Naive thymus-derived CD4-positive, alpha-beta T cell (primary cell): Measurements from ENCODE around the gene TTC23L. TPM values are rescaled to one million over a fixed set of nuclear protein-coding genes. Genes with fewer than 3 reads are reported as not detected.
A peak's percentile ranks its signal among the peaks of the same experiment; 100 is the strongest.

ENCODE experiments used
- ATAC-seq: fragments of 150-1000 bp; cut with Tn5 transposase; 2 replicates; pipeline ENCODE4 v1.10.0; 2021; ENCODE audit warnings: mild to moderate bottlenecking, moderate library complexity
- CTCF ChIA-PET: fragments of 350-600 bp; sonication (Branson Sonifier 250); formaldehyde crosslinking; loops from one replicate; lab custom pipeline; 2021; ENCODE audit warnings: antibody characterized with exemption; lab: Charles Lee
- POLR2A ChIA-PET: fragments of 350-600 bp; sonication (Branson Sonifier 250); formaldehyde crosslinking; loops from one replicate; lab custom pipeline; 2021; ENCODE audit warnings: antibody characterized with exemption, inconsistent platforms; lab: Charles Lee
- DNase-seq, 9 donors: peaks; one replicate each; pipeline versions ENCODE4 v3.0.0 to v3.0.0-alpha.2; 2020 to 2022; ENCODE audit warnings: mixed read lengths in 1 of 9
- H3K27ac ChIP-seq: one replicate; pipeline ENCODE4 v1.7.0; 2013; ENCODE audit warnings: mild to moderate bottlenecking, low read depth, low read length, moderate library complexity
- H3K27me3 ChIP-seq, 2 donors: one replicate each; pipeline ENCODE4 v1.7.0; 2013; ENCODE audit warnings: low read length in 2 of 2, mild to moderate bottlenecking in 2 of 2, moderate library complexity in 2 of 2; ENCODE audit not compliant: control insufficient read depth in 2 of 2, insufficient read depth in 2 of 2
- H3K36me3 ChIP-seq, 3 experiments: 1 replicate in 2 of 3; 2 replicates in 1 of 3; pipeline ENCODE4 v1.7.0; 2013; ENCODE audit warnings: low read length in 3 of 3, mild to moderate bottlenecking in 3 of 3, moderate library complexity in 1 of 3; ENCODE audit not compliant: insufficient read depth in 3 of 3, control insufficient read depth in 2 of 3
- H3K4me1 ChIP-seq, 2 donors: one replicate each; pipeline ENCODE4 v1.7.0; 2013; ENCODE audit warnings: low read length in 2 of 2, mild to moderate bottlenecking in 2 of 2, moderate library complexity in 1 of 2; ENCODE audit not compliant: control insufficient read depth in 2 of 2, insufficient read depth in 2 of 2
- H3K4me3 ChIP-seq: 2 replicates; pipeline ENCODE4 v1.7.0; 2013; ENCODE audit warnings: mild to moderate bottlenecking, low read length
- H3K9me3 ChIP-seq, 3 experiments: 1 replicate in 2 of 3; 2 replicates in 1 of 3; pipeline ENCODE4 v1.7.0; 2013; ENCODE audit warnings: low read length in 3 of 3; ENCODE audit not compliant: control insufficient read depth in 2 of 3
- H3K27ac Mint-ChIP-seq, 9 donors: one replicate each; pipeline ENCODE4 v1.8.0; 2020 to 2022; ENCODE audit warnings: mixed read lengths in 9 of 9, mild to moderate bottlenecking in 8 of 9, moderate library complexity in 5 of 9, inconsistent platforms in 2 of 9
- H3K27me3 Mint-ChIP-seq, 5 donors: one replicate each; pipeline ENCODE4 v1.8.0; 2021 to 2022; ENCODE audit warnings: mixed read lengths in 5 of 5, mild to moderate bottlenecking in 1 of 5
- H3K36me3 Mint-ChIP-seq, 5 donors: one replicate each; pipeline ENCODE4 v1.8.0; 2020 to 2022; ENCODE audit warnings: mixed read lengths in 5 of 5, mild to moderate bottlenecking in 3 of 5, inconsistent platforms in 1 of 5
- H3K4me1 Mint-ChIP-seq, 7 donors: one replicate each; pipeline ENCODE4 v1.8.0; 2020 to 2022; ENCODE audit warnings: mixed read lengths in 7 of 7, mild to moderate bottlenecking in 3 of 7, inconsistent platforms in 1 of 7
- H3K4me3 Mint-ChIP-seq, 10 donors: one replicate each; pipeline ENCODE4 v1.8.0; 2020 to 2022; ENCODE audit warnings: mild to moderate bottlenecking in 10 of 10, mixed read lengths in 10 of 10, moderate library complexity in 6 of 10, inconsistent platforms in 2 of 10
- H3K9me3 Mint-ChIP-seq, 11 donors: one replicate each; pipeline ENCODE4 v1.8.0; 2020 to 2022; ENCODE audit warnings: mixed read lengths in 11 of 11, mild to moderate bottlenecking in 4 of 11, inconsistent platforms in 1 of 11, moderate library complexity in 1 of 11
- intact Hi-C, 2 donors: fragments of 100-400 bp; cut with micrococcal nuclease; formaldehyde crosslinking; loops; one replicate each; pipeline ENCODE4 v1.15.1; 2023
- polyA plus RNA-seq, 2 donors: library from polyadenylated mRNA; unstranded; fragments of 300-500 nt; fragmentation: Illumina TruSeq; gene quantifications; one replicate each; pipeline ENCODE4 v1.2.3, GENCODE V29; 2021
- total RNA-seq, 6 experiments: library from RNA in 5 of 6; stranded (reverse) in 5 of 6; gene quantifications; 1 replicate in 5 of 6; 2 replicates in 1 of 6; pipeline ENCODE4 v1.2.3 and lab custom pipeline; 2021 to 2026

Gene TTC23L
- total and polyA plus RNA-seq, 7 experiments from 2014 or later, result 0.57 to 1.9 (median 1.00) TPM; not detected in 4

DNA sequence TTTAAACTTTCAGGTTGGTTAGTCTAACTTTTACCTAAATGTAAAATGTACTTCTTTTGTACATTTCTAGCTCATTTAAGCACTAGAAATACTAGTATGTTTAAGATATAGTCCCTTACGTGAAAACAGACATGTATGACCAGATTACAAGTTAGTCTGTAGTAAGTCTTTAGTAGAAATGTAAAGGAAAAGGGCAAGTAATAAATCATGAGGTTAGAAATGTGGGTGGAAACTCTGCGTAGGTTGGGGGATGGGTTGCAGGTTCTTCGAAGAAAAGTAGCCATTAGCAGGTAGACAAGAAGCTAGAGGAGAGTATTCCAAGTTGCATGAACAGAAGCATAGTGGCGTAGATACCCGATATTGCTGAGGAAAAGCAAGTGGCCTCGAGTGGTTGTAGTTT, 53.5 kb downstream of the TTC23L start:
- DNase-seq, result no peak
- Mint-ChIP-seq H3K36me3 (peaks cover 0 to 12% (median 0%) of the 10 kb centered on the region in 5 donors), H3K27ac (no peak overlapping the region), H3K4me3 (no peak overlapping the region), H3K9me3 (no peaks in the 10 kb centered on the region), H3K4me1 (no peaks in the 10 kb centered on the region), H3K27me3 (no peaks in the 10 kb centered on the region)
- CTCF ChIA-PET, result interaction anchor here (1.8 kb wide), 1 partner anchor 369 kb away, joined by 9 read pairs; no protein-coding TSS in a partner anchor
- POLR2A ChIA-PET, result no interaction called here
- Histone ChIP-seq H3K27ac (no peak overlapping the region), H3K27me3 (no peaks in the 10 kb centered on the region), H3K4me3 (no peak overlapping the region), H3K36me3 (no peaks in the 10 kb centered on the region), H3K4me1 (no peaks in the 10 kb centered on the region), H3K9me3 (no peaks in the 10 kb centered on the region)
- intact Hi-C loops, result loop anchor here (10.0 kb wide), 1 partner anchor 238 kb away; the partner anchor contains the start of gene RAI14 (in 2 of the 2)
- no peak for ATAC-seq

DNA sequence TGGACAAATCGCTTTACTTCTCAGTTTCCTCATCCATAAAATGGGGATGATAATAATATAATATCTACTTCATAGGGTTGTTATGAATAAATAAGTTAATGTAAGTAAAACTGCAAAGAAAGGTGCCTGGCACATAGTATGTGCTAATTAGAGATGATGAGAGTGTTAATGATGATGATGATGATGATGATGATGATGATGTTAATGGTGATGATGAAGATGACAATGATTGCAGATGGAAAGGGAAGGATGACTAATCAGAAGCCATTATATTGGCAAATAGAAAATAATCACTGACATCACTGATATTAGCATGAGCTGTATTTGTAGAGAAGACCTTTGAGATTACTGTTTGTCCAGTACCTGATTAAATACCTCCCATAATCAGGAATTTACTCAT, 55.8 kb downstream of the TTC23L start:
- intact Hi-C loops, result loop anchor here (5.0 to 10.0 kb wide), 2 partner anchors 57 to 240 kb away; partner anchors contain the start of genes RAI14 (in 2 of the 2) and TTC23L (in 1 of the 2)
- Histone ChIP-seq H3K4me3 (no peak overlapping the region), H3K4me1 (no peaks in the 10 kb centered on the region), H3K27me3 (no peaks in the 10 kb centered on the region), H3K27ac (no peak overlapping the region), H3K9me3 (no peaks in the 10 kb centered on the region), H3K36me3 (peaks cover 0 to 3% (median 0%) of the 10 kb centered on the region in 3 experiments)
- Mint-ChIP-seq H3K4me3 (no peak overlapping the region), H3K4me1 (no peaks in the 10 kb centered on the region), H3K27ac (peak overlapping the region in 1 of 9 donors; percentile 27), H3K36me3 (peaks cover 0 to 12% (median 0%) of the 10 kb centered on the region in 5 donors), H3K27me3 (no peaks in the 10 kb centered on the region), H3K9me3 (no peaks in the 10 kb centered on the region)
- no peak for DNase-seq
- POLR2A ChIA-PET, result no interaction called here
- ATAC-seq, result no peak
- CTCF ChIA-PET, result no interaction called here

DNA sequence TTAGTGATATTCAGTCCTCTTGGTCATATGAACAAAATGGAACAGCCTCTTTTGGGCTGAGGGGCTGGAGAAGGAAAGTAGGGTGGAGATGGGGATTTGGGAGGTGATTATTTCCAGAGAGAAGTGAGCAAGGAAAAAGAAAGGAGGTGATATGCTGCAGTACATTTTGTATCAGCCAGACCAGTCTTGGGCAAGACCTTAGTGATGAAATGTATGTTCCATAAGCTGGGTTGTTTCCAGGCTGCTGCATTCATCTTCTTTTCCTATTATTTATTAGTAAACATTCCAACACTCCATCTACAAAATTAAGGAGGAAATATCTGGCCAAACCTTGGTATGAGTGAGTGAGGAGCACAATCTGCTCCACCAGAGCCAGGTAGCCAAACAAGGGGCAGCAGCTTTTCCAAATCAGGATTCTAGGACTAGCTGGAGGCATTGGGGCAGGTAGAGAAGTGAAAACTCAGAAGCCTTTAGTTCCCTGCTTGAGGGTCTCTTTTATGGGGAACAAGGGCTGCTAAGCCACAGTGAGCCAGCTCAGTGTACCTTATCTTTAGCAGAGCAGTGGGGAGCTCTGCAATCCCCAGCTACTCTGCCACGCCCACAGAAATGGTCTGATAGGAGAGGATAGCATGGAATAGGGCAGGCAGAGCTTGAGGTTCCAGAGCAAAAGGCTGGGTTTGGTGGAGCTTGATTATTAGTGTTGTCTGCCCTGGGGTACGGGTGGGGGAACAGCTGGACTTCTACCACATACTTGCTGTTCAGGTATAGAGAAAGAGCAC, 56.9 kb downstream of the TTC23L start:
- CTCF ChIA-PET, result interaction anchor here (0.6 to 3.3 kb wide), 7 partner anchors 10 to 410 kb away, joined by 3 to 11 read pairs (median 4); no protein-coding TSS in a partner anchor
- H3K9me3 ChIP-seq, result no peaks in the 10 kb centered on the region
- Mint-ChIP-seq H3K4me1 (no peaks in the 10 kb centered on the region), H3K27me3 (no peaks in the 10 kb centered on the region), H3K27ac (no peak overlapping the region), H3K36me3 (peaks cover 0 to 12% (median 0%) of the 10 kb centered on the region in 5 donors), H3K9me3 (no peaks in the 10 kb centered on the region), H3K4me3 (no peak overlapping the region)
- POLR2A ChIA-PET, result no interaction called here
- no peak overlapping the region for H3K27ac ChIP-seq
- intact Hi-C loops, result loop anchor here (5.0 to 10.0 kb wide), 2 partner anchors 59 to 241 kb away; partner anchors contain the start of genes RAI14 (in 2 of the 2) and TTC23L (in 1 of the 2)
- no peaks in the 10 kb centered on the region for H3K4me1 ChIP-seq
- H3K27me3 ChIP-seq, result no peaks in the 10 kb centered on the region
- ATAC-seq, result no peak
- H3K36me3 ChIP-seq, result peaks cover 0 to 3% (median 0%) of the 10 kb centered on the region in 3 experiments
- H3K4me3 ChIP-seq, result no peak overlapping the region
- no peak for DNase-seq

DNA sequence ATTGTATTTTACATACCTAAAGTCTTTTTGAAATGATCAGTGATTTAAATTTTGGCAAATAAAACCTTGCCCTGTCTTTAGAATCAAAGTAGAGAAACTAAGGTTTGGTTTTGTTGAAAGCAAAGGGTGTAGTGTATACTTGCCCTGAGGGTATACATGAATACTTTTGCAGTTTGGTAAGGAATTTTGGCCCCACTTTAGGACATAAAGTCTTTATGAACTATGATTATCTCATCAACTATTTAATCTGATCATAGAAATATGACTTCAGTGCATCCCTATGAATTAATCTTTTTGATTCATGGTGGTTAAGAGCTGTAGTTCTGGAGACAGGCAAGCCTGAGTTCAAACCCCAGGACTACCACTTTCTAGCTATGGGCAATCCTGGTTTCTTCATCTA, 58.7 kb downstream of the TTC23L start:
- H3K4me1 Mint-ChIP-seq, result no peaks in the 10 kb centered on the region
- DNase-seq (no peak), ATAC-seq (no peak)
- H3K9me3 Mint-ChIP-seq, result no peaks in the 10 kb centered on the region
- H3K27me3 Mint-ChIP-seq, result no peaks in the 10 kb centered on the region
- CTCF ChIA-PET, result interaction anchor here (0.6 to 6.5 kb wide), 10 partner anchors 8 to 412 kb away, joined by 3 to 35 read pairs (median 4); partner anchors contain the start of gene TTC23L
- no peak overlapping the region for H3K4me3 Mint-ChIP-seq
- no peak overlapping the region for H3K27ac ChIP-seq
- H3K4me1 ChIP-seq, result no peaks in the 10 kb centered on the region
- H3K27me3 ChIP-seq, result no peaks in the 10 kb centered on the region
- no peak overlapping the region for H3K27ac Mint-ChIP-seq
- H3K36me3 ChIP-seq, result peaks cover 0 to 3% (median 0%) of the 10 kb centered on the region in 3 experiments
- intact Hi-C loops, result loop anchor here (1.0 to 10.0 kb wide), 6 partner anchors 58 to 423 kb away; partner anchors contain the start of genes RAI14 (in 2 of the 2) and TTC23L (in 2 of the 2)
- H3K9me3 ChIP-seq, result no peaks in the 10 kb centered on the region
- H3K4me3 ChIP-seq, result no peak overlapping the region
- POLR2A ChIA-PET, result interaction anchor here (0.9 kb wide), 1 partner anchor 18 kb away, joined by 5 read pairs; the partner anchor contains the start of gene BRIX1
- peaks cover 0 to 12% (median 0%) of the 10 kb centered on the region in 5 donors for H3K36me3 Mint-ChIP-seq

DNA sequence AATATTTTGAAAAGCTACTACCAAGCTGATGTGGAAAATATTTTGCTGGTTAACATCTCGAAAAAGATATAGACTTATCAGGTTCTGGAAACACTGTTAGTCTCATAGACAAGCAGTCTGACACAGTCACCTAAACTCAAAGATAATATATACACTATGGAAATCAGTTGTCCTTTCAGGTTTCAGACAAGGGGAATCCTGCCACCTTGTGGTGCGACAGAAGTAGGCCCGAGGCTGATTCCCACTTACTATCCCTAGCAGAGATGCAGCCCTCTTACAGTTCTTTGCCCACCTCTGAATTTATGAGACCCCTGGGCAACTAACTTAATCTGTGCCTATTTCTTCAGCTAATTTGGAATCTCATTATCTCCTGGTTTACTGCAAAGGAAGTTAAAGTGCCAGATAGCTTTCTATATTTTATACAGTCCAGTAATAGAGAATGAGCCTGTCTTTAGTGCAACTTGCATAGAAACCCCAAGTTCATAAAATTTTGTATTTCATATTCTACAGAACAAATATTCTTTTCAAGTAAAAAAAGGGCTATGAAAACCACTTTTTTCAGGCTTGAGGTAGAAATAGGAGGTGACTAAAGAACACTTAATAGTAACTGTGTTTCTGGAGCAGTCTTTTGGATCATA, 59.4 kb downstream of the TTC23L start:
- ATAC-seq, result peak; percentile 80
- no peak overlapping the region for H3K27ac ChIP-seq
- Mint-ChIP-seq H3K27ac (no peak overlapping the region), H3K4me3 (no peak overlapping the region), H3K4me1 (no peaks in the 10 kb centered on the region), H3K36me3 (peaks cover 0 to 14% (median 2%) of the 10 kb centered on the region in 5 donors), H3K9me3 (no peaks in the 10 kb centered on the region), H3K27me3 (no peaks in the 10 kb centered on the region)
- intact Hi-C loops, result loop anchor here (1.0 to 10.0 kb wide), 6 partner anchors 59 to 424 kb away; partner anchors contain the start of genes RAI14 (in 2 of the 2) and TTC23L (in 2 of the 2)
- peaks cover 0 to 3% (median 0%) of the 10 kb centered on the region in 3 experiments for H3K36me3 ChIP-seq
- H3K4me3 ChIP-seq, result no peak overlapping the region
- H3K4me1 ChIP-seq, result no peaks in the 10 kb centered on the region
- DNase-seq, result peak; percentile 21 to 64 (median 50)
- ChIA-PET POLR2A (interaction anchor here (0.9 kb wide), 1 partner anchor 17 kb away, joined by 5 read pairs; the partner anchor contains the start of gene BRIX1), CTCF (interaction anchor here (0.6 to 6.5 kb wide), 15 partner anchors 9 to 423 kb away, joined by 3 to 35 read pairs (median 3); partner anchors contain the start of gene TTC23L)
- no peaks in the 10 kb centered on the region for H3K9me3 ChIP-seq
- no peaks in the 10 kb centered on the region for H3K27me3 ChIP-seq

DNA sequence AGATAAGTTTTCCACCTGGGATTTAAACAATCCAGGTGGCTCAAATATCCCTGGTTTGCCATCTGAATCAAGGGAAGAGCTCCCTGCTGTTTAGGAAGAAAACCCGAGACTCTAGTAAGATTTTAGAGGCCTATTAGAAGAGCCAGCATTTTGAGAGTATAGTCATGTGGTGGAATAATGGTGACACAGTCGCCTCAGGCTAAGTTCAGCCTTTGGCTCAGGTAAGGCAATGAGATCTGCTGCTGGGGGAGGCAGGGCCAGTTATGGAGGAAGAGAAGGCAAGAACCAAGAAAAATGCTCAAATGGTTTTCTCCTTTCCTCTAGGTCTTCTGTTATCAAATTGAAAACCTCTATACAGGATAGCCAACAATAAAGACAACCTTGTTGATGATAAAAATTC, 60.1 kb downstream of the TTC23L start:
- Histone ChIP-seq H3K27me3 (no peaks in the 10 kb centered on the region), H3K27ac (no peak overlapping the region), H3K9me3 (no peaks in the 10 kb centered on the region), H3K4me1 (no peaks in the 10 kb centered on the region), H3K36me3 (peaks cover 0 to 3% (median 0%) of the 10 kb centered on the region in 3 experiments), H3K4me3 (no peak overlapping the region)
- H3K27me3 Mint-ChIP-seq, result no peaks in the 10 kb centered on the region
- no peaks in the 10 kb centered on the region for H3K4me1 Mint-ChIP-seq
- intact Hi-C loops, result loop anchor here (5.0 to 10.0 kb wide), 2 partner anchors 62 to 244 kb away; partner anchors contain the start of genes RAI14 (in 2 of the 2) and TTC23L (in 1 of the 2)
- H3K27ac Mint-ChIP-seq, result no peak overlapping the region
- H3K36me3 Mint-ChIP-seq, result peaks cover 0 to 17% (median 5%) of the 10 kb centered on the region in 5 donors
- ChIA-PET CTCF (interaction anchor here (0.6 to 6.5 kb wide), 11 partner anchors 13 to 424 kb away, joined by 3 to 35 read pairs (median 3); partner anchors contain the start of gene TTC23L), POLR2A (no interaction called here)
- no peak overlapping the region for H3K4me3 Mint-ChIP-seq
- no peaks in the 10 kb centered on the region for H3K9me3 Mint-ChIP-seq
- DNase-seq (no peak), ATAC-seq (no peak)
